ENCODE data around the gene GAN.

Gene GAN

DNA sequence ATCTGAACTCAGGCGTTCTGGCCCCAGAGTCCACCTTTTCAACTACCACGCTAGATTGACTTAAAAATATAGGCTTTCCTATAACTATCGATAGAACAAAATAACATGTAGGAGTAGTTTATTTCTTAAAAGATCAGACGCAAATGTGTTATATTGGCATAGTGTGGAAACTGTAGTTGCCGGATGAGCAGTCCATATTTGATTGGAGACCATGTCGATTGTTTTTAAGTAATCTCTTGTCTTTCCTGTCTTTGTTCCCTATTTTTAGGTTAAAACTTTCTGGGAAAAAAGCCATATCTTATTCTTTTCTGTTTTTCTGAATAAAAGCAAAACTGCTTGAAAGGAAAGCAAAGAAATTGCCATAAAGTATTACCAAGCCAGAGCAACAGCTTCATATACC is 53.1 kb downstream of the GAN start:
- no peaks in the 10 kb centered on the region for H3K9me3 ChIP-seq (ENCODE audit: insufficient read depth, low read length)
- H4K20me1 ChIP-seq (ENCODE audit: insufficient read depth, low read length): no peaks in the 10 kb centered on the region
- H3K4me3 ChIP-seq (ENCODE audit: low read length): no peak overlapping the region
- no peaks in the 10 kb centered on the region for H3K79me2 ChIP-seq (ENCODE audit: low read length)
- H3K4me2 ChIP-seq (ENCODE audit: low read length): no peak overlapping the region
- H3K27me3 ChIP-seq (ENCODE audit: low read depth, low read length): no peaks in the 10 kb centered on the region
- no peak overlapping the region for H2AFZ ChIP-seq (ENCODE audit: low read depth, low read length)
- H3K27ac ChIP-seq (ENCODE audit: low read length): no peak overlapping the region
- no peak overlapping the region for H3K9ac ChIP-seq (ENCODE audit: low read length)
- H3K36me3 ChIP-seq (replicated peaks; ENCODE audit: low read depth, low read length): peaks cover 14% of the 10 kb centered on the region
- H3K4me1 ChIP-seq (ENCODE audit: low read length): no peaks in the 10 kb centered on the region
- TF ChIP-seq EZH2phosphoT487 (IDR thresholded peaks at IDR 0.05; ENCODE audit: low read depth): no peak
- TF ChIP-seq, protein P1, sequence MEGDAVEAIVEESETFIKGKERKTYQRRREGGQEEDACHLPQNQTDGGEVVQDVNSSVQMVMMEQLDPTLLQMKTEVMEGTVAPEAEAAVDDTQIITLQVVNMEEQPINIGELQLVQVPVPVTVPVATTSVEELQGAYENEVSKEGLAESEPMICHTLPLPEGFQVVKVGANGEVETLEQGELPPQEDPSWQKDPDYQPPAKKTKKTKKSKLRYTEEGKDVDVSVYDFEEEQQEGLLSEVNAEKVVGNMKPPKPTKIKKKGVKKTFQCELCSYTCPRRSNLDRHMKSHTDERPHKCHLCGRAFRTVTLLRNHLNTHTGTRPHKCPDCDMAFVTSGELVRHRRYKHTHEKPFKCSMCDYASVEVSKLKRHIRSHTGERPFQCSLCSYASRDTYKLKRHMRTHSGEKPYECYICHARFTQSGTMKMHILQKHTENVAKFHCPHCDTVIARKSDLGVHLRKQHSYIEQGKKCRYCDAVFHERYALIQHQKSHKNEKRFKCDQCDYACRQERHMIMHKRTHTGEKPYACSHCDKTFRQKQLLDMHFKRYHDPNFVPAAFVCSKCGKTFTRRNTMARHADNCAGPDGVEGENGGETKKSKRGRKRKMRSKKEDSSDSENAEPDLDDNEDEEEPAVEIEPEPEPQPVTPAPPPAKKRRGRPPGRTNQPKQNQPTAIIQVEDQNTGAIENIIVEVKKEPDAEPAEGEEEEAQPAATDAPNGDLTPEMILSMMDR (IDR thresholded peaks at IDR 0.05; ENCODE audit: low read depth, low read length): no peak

DNA sequence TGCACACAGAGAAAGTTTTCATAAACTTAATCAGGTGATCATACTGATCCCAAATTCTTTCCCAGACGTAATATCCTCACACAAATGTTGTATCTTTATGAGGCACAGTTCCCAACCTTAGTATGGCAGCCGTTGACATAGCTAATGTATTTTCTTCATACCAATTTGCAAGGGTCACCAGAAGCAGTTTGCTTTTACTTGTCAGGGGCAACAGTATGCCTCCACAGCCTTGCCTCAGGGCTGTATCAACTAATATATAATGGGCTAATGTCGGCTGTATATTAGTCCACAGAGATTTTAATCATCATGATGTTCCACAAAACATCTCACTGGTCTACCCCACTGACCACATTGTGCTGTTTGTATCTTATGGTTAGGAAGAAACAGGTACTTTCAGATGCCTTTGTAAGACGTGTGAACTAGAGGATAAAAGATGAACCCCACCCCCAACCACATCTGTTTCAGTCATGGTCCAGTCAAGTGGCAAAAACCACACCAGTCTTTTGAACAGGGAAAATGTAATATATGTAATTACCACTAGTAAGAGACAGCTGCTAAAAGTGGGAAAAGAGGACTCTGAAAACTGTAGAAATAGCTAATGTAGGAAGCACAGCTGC is 55.2 kb downstream of the GAN start:
- Histone ChIP-seq H3K27ac (ENCODE audit: low read length) (no peak overlapping the region), H3K4me2 (ENCODE audit: low read length) (no peak overlapping the region), H3K9me3 (ENCODE audit: insufficient read depth, low read length) (no peaks in the 10 kb centered on the region), H3K4me1 (ENCODE audit: low read length) (no peaks in the 10 kb centered on the region), H3K79me2 (ENCODE audit: low read length) (no peaks in the 10 kb centered on the region), H3K9ac (ENCODE audit: low read length) (no peak overlapping the region), H4K20me1 (ENCODE audit: insufficient read depth, low read length) (no peaks in the 10 kb centered on the region), H2AFZ (ENCODE audit: low read depth, low read length) (no peak overlapping the region), H3K4me3 (ENCODE audit: low read length) (no peak overlapping the region), H3K27me3 (ENCODE audit: low read depth, low read length) (no peaks in the 10 kb centered on the region), H3K36me3 (replicated peaks; ENCODE audit: low read depth, low read length) (peaks cover 14% of the 10 kb centered on the region)
- TF ChIP-seq, protein P1 (IDR thresholded peaks at IDR 0.05; ENCODE audit: low read depth, low read length): no peak
- TF ChIP-seq EZH2phosphoT487 (IDR thresholded peaks at IDR 0.05; ENCODE audit: low read depth): no peak

DNA sequence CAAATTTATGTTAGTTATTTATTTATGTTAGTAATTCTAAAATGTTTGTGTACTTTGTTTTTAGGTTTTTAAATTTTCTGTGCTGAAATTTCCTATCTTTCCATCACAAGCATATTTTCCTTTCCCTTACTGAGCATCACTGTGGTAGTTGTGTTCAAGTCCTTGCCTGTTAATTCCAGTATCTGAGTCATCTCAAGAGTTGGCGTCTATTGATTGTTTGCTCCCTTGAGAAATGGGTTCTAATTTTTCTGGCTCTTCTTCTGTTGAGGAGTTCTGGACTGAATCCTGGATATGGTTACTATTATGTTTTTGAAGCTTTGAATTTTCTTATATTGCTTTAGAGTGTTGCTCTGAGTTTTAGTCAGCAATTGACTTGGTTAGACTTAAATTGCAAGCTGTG is 56.3 kb downstream of the GAN start:
- TF ChIP-seq EZH2phosphoT487 (IDR thresholded peaks at IDR 0.05; ENCODE audit: low read depth): no peak
- TF ChIP-seq, protein P1 (IDR thresholded peaks at IDR 0.05; ENCODE audit: low read depth, low read length): no peak
- Histone ChIP-seq H2AFZ (ENCODE audit: low read depth, low read length) (no peak overlapping the region), H3K36me3 (replicated peaks; ENCODE audit: low read depth, low read length) (peaks cover 12% of the 10 kb centered on the region), H3K79me2 (ENCODE audit: low read length) (no peaks in the 10 kb centered on the region), H3K27me3 (ENCODE audit: low read depth, low read length) (no peaks in the 10 kb centered on the region), H4K20me1 (ENCODE audit: insufficient read depth, low read length) (no peaks in the 10 kb centered on the region), H3K27ac (ENCODE audit: low read length) (no peak overlapping the region), H3K4me2 (ENCODE audit: low read length) (no peak overlapping the region), H3K4me1 (ENCODE audit: low read length) (no peaks in the 10 kb centered on the region), H3K9me3 (ENCODE audit: insufficient read depth, low read length) (no peaks in the 10 kb centered on the region), H3K4me3 (ENCODE audit: low read length) (no peak overlapping the region), H3K9ac (ENCODE audit: low read length) (no peak overlapping the region)

DNA sequence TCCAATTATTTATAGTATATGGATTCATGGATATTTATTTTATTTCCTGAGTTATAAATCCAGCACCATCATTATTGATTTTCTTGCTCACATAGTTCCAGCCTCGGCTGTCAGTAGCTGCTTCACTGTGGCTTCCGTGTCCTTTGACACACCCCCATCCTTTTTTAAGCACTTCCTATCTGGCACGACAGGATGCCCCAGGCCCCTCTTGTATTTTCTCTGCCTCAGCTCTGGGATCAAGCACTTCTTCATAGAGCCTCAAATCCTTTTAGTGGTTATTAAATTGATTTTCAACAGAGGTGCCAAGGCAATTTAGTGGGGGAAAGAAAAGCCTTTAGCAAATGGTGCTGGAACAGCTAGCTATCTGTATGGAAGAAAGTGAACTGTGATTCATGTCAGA is 59.8 kb downstream of the GAN start:
- no peak overlapping the region for H2AFZ ChIP-seq (ENCODE audit: low read depth, low read length)
- H3K4me2 ChIP-seq (ENCODE audit: low read length): no peak overlapping the region
- H3K79me2 ChIP-seq (ENCODE audit: low read length): no peaks in the 10 kb centered on the region
- H3K27ac ChIP-seq (ENCODE audit: low read length): no peak overlapping the region
- peaks cover 16% of the 10 kb centered on the region for H3K36me3 ChIP-seq (replicated peaks; ENCODE audit: low read depth, low read length)
- H3K4me1 ChIP-seq (ENCODE audit: low read length): no peaks in the 10 kb centered on the region
- no peaks in the 10 kb centered on the region for H3K9me3 ChIP-seq (ENCODE audit: insufficient read depth, low read length)
- no peak for TF ChIP-seq EZH2phosphoT487 (IDR thresholded peaks at IDR 0.05; ENCODE audit: low read depth)
- TF ChIP-seq, protein P1 (IDR thresholded peaks at IDR 0.05; ENCODE audit: low read depth, low read length): no peak
- H3K4me3 ChIP-seq (ENCODE audit: low read length): no peak overlapping the region
- H3K9ac ChIP-seq (ENCODE audit: low read length): no peak overlapping the region
- H3K27me3 ChIP-seq (ENCODE audit: low read depth, low read length): no peaks in the 10 kb centered on the region
- H4K20me1 ChIP-seq (ENCODE audit: insufficient read depth, low read length): no peaks in the 10 kb centered on the region

Data from OCI-LY3 (cell line).